Astrocyte (in vitro differentiated cells and primary cell): ENCODE measurements around the gene DSCAM. TPM values are rescaled to one million over a fixed set of nuclear protein-coding genes. Genes with fewer than 3 reads are reported as not detected.
A peak's percentile ranks its signal among the peaks of the same experiment; 100 is the strongest.

Experiments
- DNase-seq: peaks from one replicate; pipeline ENCODE4 v3.0.0-alpha.2; 2010; ENCODE audit warnings: low read depth
- FAIRE-seq: peaks from 2 replicates; lab custom pipeline; 2011; peaks lifted over from hg19 to GRCh38; lab: Jason Lieb, UNC
- H2AFZ ChIP-seq: 2 replicates; pipeline ENCODE4 v1.6.0; 2012; ENCODE audit warnings: low read depth, low read length, inconsistent platforms
- H3K27ac ChIP-seq: 2 replicates; pipeline ENCODE4 v1.5.1; 2011; ENCODE audit warnings: low read depth, low read length, inconsistent platforms
- H3K27me3 ChIP-seq: 2 replicates; pipeline ENCODE4 v1.6.0; 2011; ENCODE audit warnings: low read length, inconsistent platforms; ENCODE audit not compliant: insufficient read depth
- H3K36me3 ChIP-seq: 2 replicates; pipeline ENCODE4 v1.5.1; 2011; ENCODE audit warnings: low read length, inconsistent platforms; ENCODE audit not compliant: insufficient read depth
- H3K4me1 ChIP-seq: 2 replicates; pipeline ENCODE4 v1.5.1; 2011; ENCODE audit warnings: low read length, inconsistent platforms; ENCODE audit not compliant: insufficient read depth
- H3K4me2 ChIP-seq: 2 replicates; pipeline ENCODE4 v1.6.0; 2012; ENCODE audit warnings: low read length, inconsistent platforms
- H3K4me3 ChIP-seq: 2 replicates; pipeline ENCODE4 v1.5.1; 2011; ENCODE audit warnings: low read depth, mild to moderate bottlenecking, low read length, inconsistent platforms; ENCODE audit not compliant: insufficient read depth
- H3K79me2 ChIP-seq: 2 replicates; pipeline ENCODE4 v1.6.0; 2012; ENCODE audit warnings: mild to moderate bottlenecking, low read length, inconsistent platforms; ENCODE audit not compliant: insufficient read depth
- H3K9ac ChIP-seq: 2 replicates; pipeline ENCODE4 v1.6.0; 2012; ENCODE audit warnings: mild to moderate bottlenecking, low read length, inconsistent platforms
- H3K9me3 ChIP-seq: 2 replicates; pipeline ENCODE4 v1.5.1; 2012; ENCODE audit warnings: low read depth, mild to moderate bottlenecking, low read length, inconsistent platforms; ENCODE audit not compliant: insufficient read depth
- H4K20me1 ChIP-seq: 2 replicates; pipeline ENCODE4 v1.6.0; 2012; ENCODE audit warnings: low read length, inconsistent platforms; ENCODE audit not compliant: insufficient read depth
- H3K27ac Mint-ChIP-seq: one replicate; pipeline ENCODE4 v1.8.0; 2021; ENCODE audit warnings: mild to moderate bottlenecking, mixed read lengths; ENCODE audit not compliant: unreplicated experiment
- H3K27me3 Mint-ChIP-seq: one replicate; pipeline ENCODE4 v1.8.0; 2021; ENCODE audit warnings: low read depth, mixed read lengths; ENCODE audit not compliant: unreplicated experiment
- H3K36me3 Mint-ChIP-seq: one replicate; pipeline ENCODE4 v1.8.0; 2021; ENCODE audit warnings: low read depth, mixed read lengths; ENCODE audit not compliant: unreplicated experiment
- H3K4me1 Mint-ChIP-seq: one replicate; pipeline ENCODE4 v1.8.0; 2021; ENCODE audit warnings: low read depth, mixed read lengths; ENCODE audit not compliant: unreplicated experiment
- H3K4me3 Mint-ChIP-seq: one replicate; pipeline ENCODE4 v1.8.0; 2021; ENCODE audit warnings: mild to moderate bottlenecking, moderate library complexity, mixed read lengths; ENCODE audit not compliant: unreplicated experiment
- H3K9me3 Mint-ChIP-seq: one replicate; pipeline ENCODE4 v1.8.0; 2021; ENCODE audit warnings: mild to moderate bottlenecking, mixed read lengths; ENCODE audit not compliant: unreplicated experiment
- EZH2 ChIP-seq: IDR thresholded peaks from 2 replicates; pipeline ENCODE4 v1.6.1; 2012; ENCODE audit warnings: mild to moderate bottlenecking, low read length, inconsistent platforms; ENCODE audit not compliant: insufficient read depth
- total RNA-seq: library from RNA; stranded (reverse); gene quantifications from 2 replicates; pipeline ENCODE4 v1.2.1, GENCODE V29; 2021
- TF ChIP-seq, protein P1 (sequence below): IDR thresholded peaks from 2 replicates; pipeline ENCODE4 v1.5.1; 2011; ENCODE audit warnings: low read depth, mild to moderate bottlenecking, inconsistent platforms, low read length, moderate library complexity; ENCODE audit not compliant: insufficient read depth

The DSCAM gene
- total RNA-seq, 1 donor from 2014 or later: 0.18 TPM

DNA sequence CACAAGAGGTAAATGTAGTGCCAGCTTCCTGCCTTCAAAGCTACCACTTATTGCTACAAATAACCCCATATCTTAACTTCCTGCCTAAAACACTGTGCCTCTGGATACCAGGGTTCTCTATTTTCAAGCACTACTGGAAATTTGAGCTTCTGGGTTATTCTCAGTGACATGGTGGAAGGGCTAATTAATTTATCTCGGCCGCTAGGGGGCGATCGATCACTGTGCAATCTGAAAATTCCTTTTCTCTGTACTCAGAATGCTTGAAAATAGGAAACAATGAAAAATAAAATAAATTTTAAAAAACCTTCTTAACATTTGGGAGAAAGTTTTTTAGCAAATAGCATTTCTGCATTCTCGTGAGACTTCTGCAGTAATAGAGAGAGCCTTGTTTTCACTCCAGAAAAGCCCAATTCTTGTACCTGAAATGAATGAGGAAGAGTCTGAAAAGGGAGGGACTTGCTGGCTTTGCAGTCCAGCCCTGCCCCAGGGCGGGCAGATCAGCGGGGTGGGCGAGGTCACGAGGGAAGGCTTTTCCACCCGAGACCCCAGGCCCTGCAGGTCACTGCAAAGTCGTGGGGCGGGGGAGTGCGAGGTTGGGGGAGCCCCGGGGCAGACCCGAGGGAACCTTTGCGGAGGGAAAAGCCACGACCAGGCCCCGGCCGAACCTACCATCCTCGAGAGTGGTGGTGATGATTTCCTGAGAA lies 703.0 kb downstream of the DSCAM start:
- H3K4me3 Mint-ChIP-seq: no peak overlapping the region
- no peak for TF ChIP-seq EZH2
- TF ChIP-seq, protein P1, sequence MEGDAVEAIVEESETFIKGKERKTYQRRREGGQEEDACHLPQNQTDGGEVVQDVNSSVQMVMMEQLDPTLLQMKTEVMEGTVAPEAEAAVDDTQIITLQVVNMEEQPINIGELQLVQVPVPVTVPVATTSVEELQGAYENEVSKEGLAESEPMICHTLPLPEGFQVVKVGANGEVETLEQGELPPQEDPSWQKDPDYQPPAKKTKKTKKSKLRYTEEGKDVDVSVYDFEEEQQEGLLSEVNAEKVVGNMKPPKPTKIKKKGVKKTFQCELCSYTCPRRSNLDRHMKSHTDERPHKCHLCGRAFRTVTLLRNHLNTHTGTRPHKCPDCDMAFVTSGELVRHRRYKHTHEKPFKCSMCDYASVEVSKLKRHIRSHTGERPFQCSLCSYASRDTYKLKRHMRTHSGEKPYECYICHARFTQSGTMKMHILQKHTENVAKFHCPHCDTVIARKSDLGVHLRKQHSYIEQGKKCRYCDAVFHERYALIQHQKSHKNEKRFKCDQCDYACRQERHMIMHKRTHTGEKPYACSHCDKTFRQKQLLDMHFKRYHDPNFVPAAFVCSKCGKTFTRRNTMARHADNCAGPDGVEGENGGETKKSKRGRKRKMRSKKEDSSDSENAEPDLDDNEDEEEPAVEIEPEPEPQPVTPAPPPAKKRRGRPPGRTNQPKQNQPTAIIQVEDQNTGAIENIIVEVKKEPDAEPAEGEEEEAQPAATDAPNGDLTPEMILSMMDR: peak; percentile 75
- H3K9me3 Mint-ChIP-seq: no peaks in the 10 kb centered on the region
- Histone ChIP-seq H3K4me1 (no peaks in the 10 kb centered on the region), H3K27me3 (no peaks in the 10 kb centered on the region), H3K4me2 (no peak overlapping the region), H4K20me1 (no peaks in the 10 kb centered on the region), H3K9me3 (no peaks in the 10 kb centered on the region), H3K9ac (no peak overlapping the region), H2AFZ (no peak overlapping the region), H3K4me3 (no peak overlapping the region), H3K79me2 (no peaks in the 10 kb centered on the region), H3K27ac (no peak overlapping the region), H3K36me3 (no peaks in the 10 kb centered on the region)
- DNase-seq (peak; percentile 12), FAIRE-seq (no peak)
- no peaks in the 10 kb centered on the region for H3K36me3 Mint-ChIP-seq
- no peak overlapping the region for H3K27ac Mint-ChIP-seq
- no peaks in the 10 kb centered on the region for H3K27me3 Mint-ChIP-seq
- H3K4me1 Mint-ChIP-seq: no peaks in the 10 kb centered on the region

DNA sequence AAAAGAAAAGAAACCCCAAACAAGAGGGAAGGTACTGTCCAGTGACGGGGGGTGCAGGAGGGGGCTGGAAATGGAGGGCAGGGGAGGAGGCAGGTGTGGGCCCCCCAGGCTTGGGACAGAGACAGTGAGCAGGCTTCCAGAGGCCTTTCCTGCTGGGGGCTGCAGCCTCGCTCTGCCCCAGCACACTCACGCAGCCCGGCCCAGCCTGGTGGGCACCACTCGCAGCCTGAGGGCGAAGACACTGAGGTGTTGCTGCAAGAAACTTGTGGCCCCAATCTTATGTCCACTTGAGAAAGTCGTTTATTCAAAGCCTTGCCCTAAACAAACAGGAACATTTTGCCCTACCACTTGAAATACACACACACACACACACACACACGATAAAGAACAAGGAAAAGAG lies 705.3 kb downstream of the DSCAM start:
- H3K4me3 Mint-ChIP-seq: no peak overlapping the region
- TF ChIP-seq, protein P1: no peak
- TF ChIP-seq EZH2: no peak
- Histone ChIP-seq H3K36me3 (no peaks in the 10 kb centered on the region), H3K9ac (no peak overlapping the region), H2AFZ (no peak overlapping the region), H3K4me1 (no peaks in the 10 kb centered on the region), H3K4me3 (no peak overlapping the region), H3K4me2 (no peak overlapping the region), H3K27ac (no peak overlapping the region), H3K27me3 (no peaks in the 10 kb centered on the region), H3K9me3 (no peaks in the 10 kb centered on the region), H3K79me2 (no peaks in the 10 kb centered on the region), H4K20me1 (no peaks in the 10 kb centered on the region)
- H3K4me1 Mint-ChIP-seq: no peaks in the 10 kb centered on the region
- H3K9me3 Mint-ChIP-seq: no peaks in the 10 kb centered on the region
- no peak for FAIRE-seq
- H3K27me3 Mint-ChIP-seq: no peaks in the 10 kb centered on the region
- DNase-seq: no peak
- no peaks in the 10 kb centered on the region for H3K36me3 Mint-ChIP-seq
- H3K27ac Mint-ChIP-seq: no peak overlapping the region

DNA sequence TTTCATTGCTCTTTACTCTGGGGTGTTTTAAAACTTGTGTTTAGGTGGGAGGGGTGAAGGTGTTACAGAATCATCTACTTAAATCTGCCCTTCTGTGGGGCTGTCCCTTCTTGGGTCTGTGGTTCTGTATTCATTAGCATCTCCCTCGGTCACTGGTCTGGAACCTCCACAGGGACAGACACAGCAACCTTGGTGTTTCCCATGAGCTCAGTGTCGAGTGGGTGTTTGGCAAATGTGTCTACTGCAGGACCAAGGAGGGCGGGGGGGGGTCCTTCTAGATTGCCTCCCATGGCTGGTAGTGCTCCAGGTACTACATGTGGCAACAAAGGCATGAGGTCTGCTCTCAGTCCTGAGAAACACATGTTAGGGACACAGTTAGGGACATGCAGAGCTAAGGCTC lies 706.3 kb downstream of the DSCAM start:
- Mint-ChIP-seq H3K27ac (no peak overlapping the region), H3K9me3 (no peaks in the 10 kb centered on the region), H3K36me3 (no peaks in the 10 kb centered on the region), H3K4me1 (no peaks in the 10 kb centered on the region), H3K4me3 (no peak overlapping the region), H3K27me3 (no peaks in the 10 kb centered on the region)
- H3K27ac ChIP-seq: no peak overlapping the region
- no peak overlapping the region for H3K9ac ChIP-seq
- no peak overlapping the region for H3K4me2 ChIP-seq
- H2AFZ ChIP-seq: no peak overlapping the region
- H4K20me1 ChIP-seq: no peaks in the 10 kb centered on the region
- H3K4me1 ChIP-seq: no peaks in the 10 kb centered on the region
- no peaks in the 10 kb centered on the region for H3K27me3 ChIP-seq
- H3K9me3 ChIP-seq: no peaks in the 10 kb centered on the region
- no peaks in the 10 kb centered on the region for H3K79me2 ChIP-seq
- DNase-seq (no peak), FAIRE-seq (no peak)
- TF ChIP-seq EZH2: no peak
- TF ChIP-seq, protein P1: no peak
- H3K36me3 ChIP-seq: no peaks in the 10 kb centered on the region
- no peak overlapping the region for H3K4me3 ChIP-seq
